Mesenchymal stem cell (in vitro differentiated cells and primary cell): Measurements from ENCODE around the gene CCDC27.
A peak's percentile ranks its signal among the peaks of the same experiment; 100 is the strongest.

Source experiments
- DNase-seq: peaks from one replicate; pipeline ENCODE4 v3.0.0-alpha.2; 2013
- H2AFZ ChIP-seq: one replicate; pipeline ENCODE4 v1.6.1; 2013; ENCODE audit warnings: low read depth, mild to moderate bottlenecking, control low read depth, inconsistent platforms, low read length, moderate library complexity
- H2AK5ac ChIP-seq: 2 replicates; pipeline ENCODE4 v1.6.1; 2013; ENCODE audit warnings: low read length, moderate library complexity, mild to moderate bottlenecking, inconsistent platforms; ENCODE audit not compliant: severe bottlenecking
- H2BK120ac ChIP-seq: one replicate; pipeline ENCODE4 v1.6.1; 2013; ENCODE audit warnings: low read depth, mild to moderate bottlenecking, inconsistent platforms, low read length, moderate library complexity
- H2BK12ac ChIP-seq, 2 experiments: one replicate each; pipeline ENCODE4 v1.6.1; 2013; ENCODE audit warnings: inconsistent platforms in 2 of 2, low read length in 2 of 2, mild to moderate bottlenecking in 2 of 2, moderate library complexity in 2 of 2, control low read depth in 1 of 2
- H2BK15ac ChIP-seq: one replicate; pipeline ENCODE4 v1.6.1; 2013; ENCODE audit warnings: mild to moderate bottlenecking, low read depth, inconsistent platforms; ENCODE audit not compliant: poor library complexity, severe bottlenecking
- H2BK5ac ChIP-seq: 2 replicates; pipeline ENCODE4 v1.6.1; 2013; ENCODE audit warnings: low read depth, mild to moderate bottlenecking, low read length, control low read depth, inconsistent platforms; ENCODE audit not compliant: poor library complexity, severe bottlenecking
- H3K14ac ChIP-seq, 2 experiments: one replicate each; pipeline ENCODE4 v1.6.1; 2013; ENCODE audit warnings: inconsistent platforms in 2 of 2, low read length in 2 of 2, control low read depth in 1 of 2, mild to moderate bottlenecking in 1 of 2, moderate library complexity in 1 of 2
- H3K18ac ChIP-seq, 2 experiments: one replicate each; pipeline ENCODE4 v1.6.1; 2013; ENCODE audit warnings: inconsistent platforms in 2 of 2, low read length in 2 of 2, control low read depth in 1 of 2, low read depth in 1 of 2, mild to moderate bottlenecking in 1 of 2
- H3K23ac ChIP-seq, 2 experiments: one replicate each; pipeline ENCODE4 v1.6.1; 2013; ENCODE audit warnings: inconsistent platforms in 2 of 2, low read length in 2 of 2, mild to moderate bottlenecking in 2 of 2, moderate library complexity in 2 of 2, control low read depth in 1 of 2
- H3K27ac ChIP-seq: 2 replicates; pipeline ENCODE4 v1.5.1; 2013; ENCODE audit warnings: mild to moderate bottlenecking, moderate library complexity, low read length, control low read depth, inconsistent platforms; ENCODE audit not compliant: poor library complexity, severe bottlenecking
- H3K27me3 ChIP-seq, 2 experiments: 2 replicates each; pipeline versions ENCODE4 v1.6.1 to v1.7.0; 2013; ENCODE audit warnings: low read length in 2 of 2, mild to moderate bottlenecking in 2 of 2, moderate library complexity in 2 of 2, control low read depth in 1 of 2, inconsistent platforms in 1 of 2; ENCODE audit not compliant: control insufficient read depth in 1 of 2, insufficient read depth in 1 of 2
- H3K36me3 ChIP-seq, 2 experiments: 2 replicates each; pipeline versions ENCODE4 v1.6.1 to v1.7.0; 2013; ENCODE audit warnings: low read length in 2 of 2, control low read depth in 1 of 2, inconsistent platforms in 1 of 2, low read depth in 1 of 2, mild to moderate bottlenecking in 1 of 2; ENCODE audit not compliant: insufficient read depth in 2 of 2, control insufficient read depth in 1 of 2
- H3K4ac ChIP-seq, 2 experiments: one replicate each; pipeline ENCODE4 v1.6.1; 2013; ENCODE audit warnings: inconsistent platforms in 2 of 2, low read length in 2 of 2, mild to moderate bottlenecking in 2 of 2, moderate library complexity in 2 of 2, control low read depth in 1 of 2, low read depth in 1 of 2
- H3K4me1 ChIP-seq: 2 replicates; pipeline ENCODE4 v1.6.1; 2013; ENCODE audit warnings: low read depth, low read length, control low read depth; ENCODE audit not compliant: control insufficient read depth, insufficient read depth
- H3K4me2 ChIP-seq: 2 replicates; pipeline ENCODE4 v1.6.1; 2013; ENCODE audit warnings: low read length, mild to moderate bottlenecking, inconsistent platforms; ENCODE audit not compliant: poor library complexity, severe bottlenecking
- H3K4me3 ChIP-seq, 2 experiments: 2 replicates each; pipeline versions ENCODE4 v1.5.1 to v1.7.0; 2013; ENCODE audit warnings: low read length in 2 of 2, mild to moderate bottlenecking in 2 of 2, control low read depth in 1 of 2, low read depth in 1 of 2; ENCODE audit not compliant: insufficient read depth in 1 of 2
- H3K79me1 ChIP-seq: replicated peaks from 2 replicates; pipeline ENCODE4 v1.6.1; 2013; ENCODE audit warnings: mild to moderate bottlenecking, control low read depth, low read length, inconsistent platforms; ENCODE audit not compliant: poor library complexity, severe bottlenecking
- H3K9ac ChIP-seq: 2 replicates; pipeline ENCODE4 v1.7.0; 2013; ENCODE audit warnings: mild to moderate bottlenecking, low read length, moderate library complexity
- H3K9me3 ChIP-seq: 2 replicates; pipeline ENCODE4 v1.7.0; 2013; ENCODE audit warnings: mild to moderate bottlenecking, low read length; ENCODE audit not compliant: control insufficient read depth
- H4K8ac ChIP-seq: one replicate; pipeline ENCODE4 v1.6.1; 2013; ENCODE audit warnings: inconsistent platforms, mild to moderate bottlenecking, low read length, moderate library complexity
- H4K91ac ChIP-seq: one replicate; pipeline ENCODE4 v1.6.1; 2013; ENCODE audit warnings: mild to moderate bottlenecking, low read length, inconsistent platforms
- whole genome bisulfite sequencing: methylation state at CpG from one replicate; pipeline ENCODE4 v1.1.7; 2013; ENCODE audit warnings: mixed read lengths; 5-methylcytosine and 5-hydroxymethylcytosine counted together

The CCDC27 gene

GRCh38 chr1:3740042-3740441, 12.2 kb upstream of the CCDC27 start:
- no peak overlapping the region for H2AFZ ChIP-seq
- no peak overlapping the region for H4K91ac ChIP-seq
- H2BK120ac ChIP-seq = no peak overlapping the region
- WGBS = 98% methylated on average over 9 of the region's 9 CpGs
- no peak for DNase-seq
- H3K4ac ChIP-seq = no peak overlapping the region
- no peak overlapping the region for H2BK12ac ChIP-seq
- H3K9me3 ChIP-seq = no peaks in the 10 kb centered on the region
- no peak overlapping the region for H3K4me3 ChIP-seq
- H2BK15ac ChIP-seq = no peak overlapping the region
- H4K8ac ChIP-seq = no peak overlapping the region
- H3K27me3 ChIP-seq = no peaks in the 10 kb centered on the region
- peaks cover 52 to 60% of the 10 kb centered on the region in 2 experiments for H3K36me3 ChIP-seq
- no peak overlapping the region for H2BK5ac ChIP-seq
- no peak overlapping the region for H3K27ac ChIP-seq
- no peak overlapping the region for H2AK5ac ChIP-seq
- H3K14ac ChIP-seq = no peak overlapping the region
- peaks cover 15% of the 10 kb centered on the region for H3K79me1 ChIP-seq
- no peak overlapping the region for H3K9ac ChIP-seq
- H3K4me2 ChIP-seq = no peak overlapping the region
- no peak overlapping the region for H3K23ac ChIP-seq
- no peak overlapping the region for H3K18ac ChIP-seq
- H3K4me1 ChIP-seq = peaks cover 12% of the 10 kb centered on the region

- H3K27me3 ChIP-seq = no peaks in the 10 kb centered on the region
- peaks cover 51 to 56% of the 10 kb centered on the region in 2 experiments for H3K36me3 ChIP-seq
- peaks cover 18% of the 10 kb centered on the region for H3K4me1 ChIP-seq
- no peak overlapping the region for H3K27ac ChIP-seq
- no peak overlapping the region for H3K9ac ChIP-seq
- H4K91ac ChIP-seq = no peak overlapping the region
- WGBS = 98% methylated on average over 11 of the region's 13 CpGs
- no peak overlapping the region for H3K4me2 ChIP-seq
- DNase-seq = no peak
- H2BK5ac ChIP-seq = no peak overlapping the region
- H2BK12ac ChIP-seq = no peak overlapping the region
- H3K18ac ChIP-seq = no peak overlapping the region
- H2BK120ac ChIP-seq = no peak overlapping the region
- H3K14ac ChIP-seq = no peak overlapping the region
- no peak overlapping the region for H2AK5ac ChIP-seq
- H3K4me3 ChIP-seq = no peak overlapping the region
- peaks cover 15% of the 10 kb centered on the region for H3K79me1 ChIP-seq
- no peak overlapping the region for H2BK15ac ChIP-seq
- H3K23ac ChIP-seq = no peak overlapping the region
- no peaks in the 10 kb centered on the region for H3K9me3 ChIP-seq
- H3K4ac ChIP-seq = no peak overlapping the region
- no peak overlapping the region for H4K8ac ChIP-seq
- H2AFZ ChIP-seq = no peak overlapping the region
Measured at GRCh38 chr1:3740752-3741151, 11.5 kb upstream of the CCDC27 start.

- WGBS = 97% methylated on average over 19 of the region's 22 CpGs
- H2BK15ac ChIP-seq = no peak overlapping the region
- no peaks in the 10 kb centered on the region for H3K9me3 ChIP-seq
- no peak overlapping the region for H2BK120ac ChIP-seq
- H2BK5ac ChIP-seq = no peak overlapping the region
- peaks cover 15% of the 10 kb centered on the region for H3K79me1 ChIP-seq
- no peak overlapping the region for H4K8ac ChIP-seq
- H3K27ac ChIP-seq = no peak overlapping the region
- H2BK12ac ChIP-seq = no peak overlapping the region
- peaks cover 24% of the 10 kb centered on the region for H3K4me1 ChIP-seq
- DNase-seq = no peak
- H3K27me3 ChIP-seq = no peaks in the 10 kb centered on the region
- H3K14ac ChIP-seq = no peak overlapping the region
- H2AFZ ChIP-seq = no peak overlapping the region
- peak overlapping the region; percentile 21 for H3K9ac ChIP-seq
- no peak overlapping the region for H2AK5ac ChIP-seq
- H4K91ac ChIP-seq = no peak overlapping the region
- no peak overlapping the region for H3K23ac ChIP-seq
- H3K4me3 ChIP-seq = no peak overlapping the region
- H3K4ac ChIP-seq = no peak overlapping the region
- no peak overlapping the region for H3K4me2 ChIP-seq
- H3K18ac ChIP-seq = no peak overlapping the region
- H3K36me3 ChIP-seq = peaks cover 42 to 49% of the 10 kb centered on the region in 2 experiments
Measured at GRCh38 chr1:3741566-3742438, 10.4 kb upstream of the CCDC27 start.

- Histone ChIP-seq H2AK5ac (no peak overlapping the region), H4K91ac (no peak overlapping the region), H3K27ac (no peak overlapping the region), H3K14ac (no peak overlapping the region), H3K4ac (no peak overlapping the region), H3K18ac (no peak overlapping the region), H3K79me1 (peaks cover 15% of the 10 kb centered on the region), H3K27me3 (no peaks in the 10 kb centered on the region), H2BK120ac (no peak overlapping the region), H3K9ac (peak overlapping the region; percentile 21), H3K23ac (no peak overlapping the region), H3K4me3 (no peak overlapping the region), H2BK15ac (no peak overlapping the region), H2BK5ac (no peak overlapping the region), H2BK12ac (no peak overlapping the region), H3K36me3 (peaks cover 37 to 47% of the 10 kb centered on the region in 2 experiments), H4K8ac (no peak overlapping the region), H3K4me1 (peaks cover 25% of the 10 kb centered on the region), H3K4me2 (no peak overlapping the region), H3K9me3 (no peaks in the 10 kb centered on the region), H2AFZ (no peak overlapping the region)
- DNase-seq = no peak
- WGBS = 96% methylated on average over 24 of the region's 24 CpGs
Measured at GRCh38 chr1:3742439-3743298, 9.6 kb upstream of the CCDC27 start.
